Kidney capillary endothelial cell (primary cell): ENCODE data around the gene INSIG1.

Experiments used
- DNase-seq: peaks from one replicate; pipeline ENCODE4 v3.0.0-alpha.2; 2018; ENCODE audit warnings: low spot score

The INSIG1 gene

DNA sequence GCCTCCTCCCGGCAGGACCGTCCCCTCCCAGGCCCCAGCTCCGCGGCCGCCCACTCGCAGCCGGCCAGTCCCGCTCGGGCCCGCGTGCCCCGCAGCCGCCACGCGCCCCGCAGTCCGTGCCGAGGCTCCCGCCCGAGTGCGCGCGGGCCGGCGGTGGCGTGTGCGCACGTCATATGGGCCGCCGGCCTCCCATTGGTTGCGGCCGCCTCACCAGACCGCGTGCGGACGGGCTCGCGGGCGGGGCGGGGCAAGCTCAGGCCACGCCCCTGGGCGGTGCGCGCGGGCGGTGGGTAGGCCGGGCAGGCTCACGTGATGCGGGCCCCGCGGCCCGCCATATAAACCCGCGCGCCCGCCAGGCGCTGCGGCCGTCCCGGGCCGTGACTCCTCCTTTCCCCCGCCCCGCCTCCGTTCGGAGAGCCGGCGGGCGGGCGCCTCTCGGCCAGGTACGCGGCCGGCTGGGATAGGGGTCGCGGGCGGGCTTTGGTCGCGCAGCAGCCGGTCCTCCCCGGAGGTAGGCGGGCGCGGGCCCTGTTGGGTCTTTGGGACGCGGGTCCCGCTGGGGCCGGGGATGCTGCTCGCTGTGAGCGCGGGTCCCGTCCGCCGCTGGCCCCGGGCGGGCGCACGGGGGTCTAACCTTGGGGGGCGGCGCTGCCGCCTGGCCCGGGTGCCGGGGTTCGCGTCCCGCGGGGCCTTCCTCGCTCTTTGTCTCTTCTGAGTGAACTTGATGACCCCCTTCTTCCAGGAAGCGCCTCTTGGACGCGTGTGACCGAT, at the start of gene INSIG1:
INSIG1 (plus strand) TSS at position 362 of the 771 bp plus-strand sequence; CDS start at position 770, 408 bp downstream.
- peak; percentile 94 for DNase-seq

DNA sequence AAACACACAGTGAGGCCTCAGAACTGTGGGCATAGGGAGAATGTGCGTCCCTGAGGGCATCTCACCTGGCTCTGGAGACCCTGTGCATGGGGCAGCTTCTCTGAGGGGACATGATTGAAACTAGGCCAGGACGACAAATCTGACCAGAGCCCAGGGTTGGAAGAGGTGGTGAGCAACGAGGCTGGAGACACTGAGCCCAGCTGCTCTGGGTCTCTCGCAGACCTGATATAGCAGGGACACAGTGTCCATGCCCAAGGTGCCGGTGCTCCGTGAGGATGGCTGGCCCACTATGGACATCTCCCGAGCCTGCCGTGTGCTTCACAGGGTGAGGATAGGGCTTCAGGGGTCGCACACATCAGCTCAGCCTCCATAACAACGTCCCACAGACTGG, 49.3 kb upstream of the INSIG1 start:
- DNase-seq, result no peak

DNA sequence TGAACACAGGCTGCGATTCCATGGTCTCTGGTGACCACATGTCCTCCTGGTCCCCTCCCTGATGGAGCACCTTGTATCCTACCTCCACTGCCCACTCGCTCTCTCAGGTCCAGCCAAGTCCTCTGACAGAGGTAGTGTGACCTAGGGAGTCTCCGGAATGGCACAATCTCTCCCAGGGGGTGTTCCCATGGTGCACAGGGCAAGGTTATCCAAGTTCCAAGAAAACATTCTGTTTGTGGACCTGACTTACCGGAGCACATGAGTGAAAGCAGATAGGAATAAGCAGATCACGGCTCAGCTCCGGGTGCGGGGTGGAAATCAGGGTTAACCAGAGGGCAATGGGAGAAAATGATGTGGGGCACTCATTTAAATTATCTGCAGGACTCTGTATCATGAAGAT, 45.8 kb upstream of the INSIG1 start:
- DNase-seq, result no peak

DNA sequence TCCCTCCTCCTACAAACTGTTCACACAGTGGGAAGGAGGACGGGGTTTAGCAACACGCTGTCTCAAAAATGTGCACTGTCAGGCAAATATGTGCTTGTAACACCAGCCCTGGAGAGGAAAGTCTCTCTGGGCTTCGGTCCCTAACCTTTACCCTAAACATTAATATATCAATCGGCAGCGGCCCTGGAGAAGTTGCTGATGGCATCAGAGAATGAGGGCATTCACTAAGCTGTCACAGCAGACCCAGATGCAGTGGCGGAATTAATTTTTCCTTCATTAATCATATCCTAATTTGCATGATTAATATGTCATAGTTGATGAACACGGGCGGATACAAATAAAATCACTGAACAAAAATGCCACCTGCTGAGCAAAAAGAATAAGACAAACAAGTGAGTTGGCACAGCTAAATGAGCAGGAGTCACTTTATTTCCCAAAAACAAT, 45.2 kb upstream of the INSIG1 start:
- DNase-seq, result no peak

DNA sequence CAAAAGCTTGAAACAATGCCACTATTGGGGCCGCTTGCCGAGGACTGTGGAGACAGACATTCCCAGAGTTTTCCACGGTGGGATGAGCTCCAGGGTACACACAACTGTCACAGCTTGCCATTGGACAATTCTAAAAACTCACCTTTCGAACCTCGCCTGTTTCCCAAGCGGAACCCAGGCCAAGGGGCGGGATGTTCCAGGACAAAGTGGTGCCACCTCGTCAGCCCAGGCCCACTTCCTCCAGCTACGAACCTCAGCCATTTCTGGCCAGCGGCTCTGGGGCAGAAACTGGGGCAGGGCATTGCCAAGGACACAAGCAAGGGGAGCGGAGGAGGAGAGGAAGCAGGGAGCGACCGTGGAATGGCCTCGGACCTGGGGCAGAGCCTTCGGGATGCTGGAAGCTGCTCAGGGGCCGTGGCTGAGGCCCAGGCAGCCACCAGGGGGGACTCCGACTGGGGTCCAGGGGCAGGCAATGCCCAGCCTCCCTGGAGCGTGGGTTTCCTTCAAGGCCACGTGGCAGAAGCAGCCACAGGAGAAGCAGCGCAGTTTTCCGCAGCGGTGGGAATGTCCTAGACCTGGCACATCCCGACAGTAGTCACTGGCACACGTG, 44.7 kb upstream of the INSIG1 start:
- no peak for DNase-seq

DNA sequence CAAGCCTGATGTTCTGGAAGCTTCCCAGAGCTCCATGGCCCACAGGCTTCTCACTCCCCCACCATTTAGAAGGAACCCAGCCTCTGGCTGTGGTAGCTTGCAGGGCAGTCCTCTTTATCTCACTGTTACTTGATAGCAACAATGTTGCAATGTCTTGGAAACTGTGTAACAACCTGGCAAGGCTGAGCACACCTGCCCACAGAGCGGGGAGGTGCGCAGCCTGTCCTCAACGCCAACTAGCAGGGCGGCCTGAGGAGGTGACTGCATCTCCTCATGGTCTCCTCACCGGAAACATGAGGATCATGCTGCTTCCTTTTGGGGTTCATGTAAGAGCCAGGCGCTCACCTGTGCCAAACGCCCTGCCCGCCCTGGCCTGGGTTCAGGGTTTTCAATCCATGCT, 43.7 kb upstream of the INSIG1 start:
- DNase-seq, result no peak

DNA sequence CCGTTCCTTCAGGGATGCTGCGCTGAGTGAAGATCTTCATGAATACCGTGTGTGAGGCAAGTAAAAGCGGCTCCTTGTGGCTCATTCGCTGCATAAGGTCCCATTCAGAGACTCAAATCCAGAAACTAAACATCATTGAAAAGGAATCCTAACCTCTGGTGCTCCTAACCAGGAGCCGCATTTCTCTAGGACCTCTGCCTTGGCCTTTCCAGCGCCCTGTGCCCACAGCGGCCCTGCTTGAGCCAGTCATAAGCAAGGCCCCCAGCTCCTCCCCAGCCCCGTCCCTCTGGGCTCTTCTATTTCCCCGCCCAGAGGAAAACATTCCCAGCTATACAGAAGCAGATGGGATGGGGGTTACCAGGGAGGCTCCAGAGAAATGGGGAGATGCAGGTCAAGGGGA, 42.6 kb upstream of the INSIG1 start:
- DNase-seq, result no peak

DNA sequence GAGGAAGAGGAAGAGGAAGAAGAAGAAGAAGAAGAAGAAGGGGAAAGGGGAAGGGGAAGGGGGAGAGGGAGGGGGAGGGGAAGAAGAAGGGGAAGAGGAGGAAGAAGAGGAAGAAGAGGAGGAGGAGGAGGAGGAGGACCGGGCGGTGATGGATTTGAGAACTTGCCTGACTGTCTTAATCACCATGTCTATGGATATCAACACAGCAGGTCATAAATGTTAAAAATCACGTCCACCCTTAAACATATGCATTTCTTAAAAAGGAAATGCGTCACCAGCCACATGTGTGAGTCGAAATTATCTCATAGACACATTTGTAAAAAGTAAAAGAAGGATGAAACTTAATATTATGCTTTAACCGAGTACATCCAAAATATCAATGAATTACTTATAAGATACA, 42.1 kb upstream of the INSIG1 start:
- DNase-seq, result no peak

DNA sequence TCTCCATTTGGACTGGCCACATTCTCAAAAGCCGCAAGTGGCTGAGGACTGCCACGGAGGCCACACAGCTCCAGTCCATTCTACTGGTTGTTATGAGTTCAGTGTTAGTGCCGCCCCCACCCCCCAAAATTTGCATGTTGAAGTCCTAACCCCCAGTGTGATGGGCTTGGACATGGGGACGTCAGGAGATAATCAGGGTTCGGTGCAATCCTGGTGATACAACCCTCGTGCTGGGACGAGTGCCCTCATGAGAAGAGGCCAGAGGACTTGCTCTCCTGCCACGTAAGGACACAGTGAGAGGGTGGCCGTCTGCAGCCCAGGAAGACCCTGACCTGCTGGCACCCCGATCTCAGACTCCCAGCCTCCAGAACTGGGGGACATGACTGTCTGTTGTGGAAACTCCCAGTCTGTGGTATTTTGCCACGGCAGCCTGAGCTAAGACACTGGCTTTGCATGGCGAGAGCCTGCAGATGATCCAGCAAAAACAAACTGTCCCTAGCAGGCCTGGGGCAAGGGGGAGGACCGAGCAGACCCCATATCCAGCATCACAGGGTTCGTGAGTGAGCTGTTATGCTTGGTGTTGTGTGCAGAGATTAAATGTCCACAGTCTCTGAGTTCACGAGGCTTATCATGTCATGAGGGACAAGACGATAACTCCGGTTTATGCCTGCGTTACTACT, 41.5 kb upstream of the INSIG1 start:
- no peak for DNase-seq

DNA sequence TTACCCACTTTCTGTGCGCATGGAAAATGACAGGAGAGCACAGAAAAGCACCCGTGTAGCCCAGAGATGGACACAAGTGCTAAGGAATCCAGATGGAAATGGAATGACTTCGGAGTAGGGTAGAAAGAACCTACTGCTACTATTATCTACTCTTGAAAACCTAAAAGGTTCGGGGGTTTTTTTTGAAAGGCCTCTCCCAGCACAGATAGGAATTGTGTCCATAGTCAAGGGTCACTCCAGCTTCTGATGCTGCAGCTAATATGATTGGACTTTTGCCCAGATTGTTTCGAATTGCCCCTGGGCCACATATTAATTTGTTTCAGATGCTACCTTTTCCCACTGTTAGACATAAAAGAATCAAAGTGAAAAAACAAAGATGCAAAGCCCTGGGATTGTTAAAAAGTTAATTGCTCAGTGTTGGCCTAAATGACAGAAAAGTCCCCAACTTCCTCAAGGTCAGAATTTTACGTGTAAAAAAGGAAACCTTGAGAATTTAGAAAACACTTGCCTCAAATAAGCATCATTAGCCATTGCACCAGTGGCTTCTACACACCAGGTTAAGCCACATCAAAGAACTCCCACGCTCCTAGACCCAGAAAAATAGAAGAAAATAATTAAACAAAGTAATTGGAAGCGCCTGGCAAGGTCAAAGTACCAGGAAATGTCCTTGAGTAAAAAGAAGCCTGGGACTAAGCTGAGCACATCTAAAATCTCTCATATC, 40.8 kb upstream of the INSIG1 start:
- DNase-seq, result no peak

DNA sequence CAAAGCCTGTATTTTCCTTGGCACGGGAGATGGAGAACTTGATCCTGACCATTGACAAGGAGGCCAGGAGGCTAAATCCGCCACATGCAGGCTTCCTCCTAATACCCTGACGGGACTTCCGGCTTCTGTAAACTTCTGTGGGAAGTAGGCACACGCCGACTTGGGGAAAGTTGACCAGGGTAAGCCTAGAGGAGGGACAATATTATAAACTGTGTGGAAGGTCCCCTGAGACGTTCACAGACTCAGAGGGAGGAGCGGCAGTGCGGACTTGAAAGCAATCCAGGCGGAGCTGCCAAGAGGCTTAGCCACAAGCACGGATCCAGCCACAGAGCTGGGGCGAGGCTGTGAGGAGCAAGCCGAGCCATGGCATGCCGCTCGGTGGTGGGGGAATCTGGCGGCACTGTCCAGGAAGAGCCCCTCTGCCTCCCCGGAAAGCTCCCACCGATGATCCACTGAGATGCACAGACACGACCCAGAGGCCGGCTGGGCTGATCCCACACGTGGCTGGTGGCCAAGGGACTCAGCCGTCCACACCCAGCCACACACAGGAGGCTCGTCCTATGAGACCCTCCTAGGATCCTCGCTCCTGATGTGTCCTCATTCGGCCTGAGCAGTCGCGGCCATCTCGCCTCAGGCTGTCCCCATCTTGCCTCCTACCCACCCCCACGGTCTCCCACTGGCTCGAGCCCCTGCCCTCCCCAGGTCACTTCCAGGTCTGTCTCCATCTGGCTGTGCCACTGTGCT, 40.0 kb upstream of the INSIG1 start:
- no peak for DNase-seq

DNA sequence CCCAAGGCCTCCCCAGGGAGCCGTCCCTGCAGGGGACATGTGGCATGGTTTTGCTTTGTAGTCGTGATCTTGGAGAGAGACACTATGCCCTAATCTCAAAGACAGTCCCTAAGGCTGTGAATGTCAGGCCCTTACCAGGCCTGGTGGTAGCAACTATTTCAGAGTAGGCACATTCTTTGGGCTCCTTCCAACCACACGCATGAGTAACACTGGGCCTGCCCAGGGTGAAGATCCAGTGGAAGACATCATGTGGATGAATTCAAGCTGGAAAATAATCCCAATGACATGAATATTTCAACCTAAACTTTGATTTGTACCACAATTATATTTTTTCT, 39.5 kb upstream of the INSIG1 start:
- no peak for DNase-seq

DNA sequence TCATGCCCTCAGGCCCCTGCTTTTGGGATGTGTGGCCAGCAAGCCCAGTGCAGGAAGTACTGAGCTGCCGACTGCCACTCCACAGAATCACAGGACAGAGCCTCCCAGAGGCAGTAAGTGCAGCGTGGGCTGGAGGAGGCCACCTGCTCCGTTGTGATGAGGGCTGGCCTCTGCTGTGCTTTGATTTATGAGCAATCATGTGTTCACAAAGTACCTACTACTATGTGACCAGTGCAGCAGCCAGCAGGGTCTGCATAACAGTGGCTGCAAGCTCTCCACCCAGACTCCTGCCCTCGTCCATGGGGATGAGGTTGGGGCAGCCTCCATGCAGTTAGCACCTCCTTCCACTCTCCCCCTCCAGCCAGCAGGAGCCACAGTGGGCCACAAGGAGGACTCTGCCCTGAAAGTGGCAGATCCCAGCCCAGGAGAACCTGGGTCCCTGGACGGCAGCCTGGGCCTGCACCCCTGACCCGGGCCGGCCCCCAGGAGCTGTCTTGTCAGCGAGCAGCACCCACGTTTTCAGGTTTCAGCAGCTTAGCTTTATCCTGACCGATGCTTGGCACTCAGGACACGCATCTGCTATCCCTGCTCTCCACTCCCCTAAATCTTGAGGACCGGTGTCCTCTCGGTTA, 37.7 kb upstream of the INSIG1 start:
- DNase-seq, result no peak

DNA sequence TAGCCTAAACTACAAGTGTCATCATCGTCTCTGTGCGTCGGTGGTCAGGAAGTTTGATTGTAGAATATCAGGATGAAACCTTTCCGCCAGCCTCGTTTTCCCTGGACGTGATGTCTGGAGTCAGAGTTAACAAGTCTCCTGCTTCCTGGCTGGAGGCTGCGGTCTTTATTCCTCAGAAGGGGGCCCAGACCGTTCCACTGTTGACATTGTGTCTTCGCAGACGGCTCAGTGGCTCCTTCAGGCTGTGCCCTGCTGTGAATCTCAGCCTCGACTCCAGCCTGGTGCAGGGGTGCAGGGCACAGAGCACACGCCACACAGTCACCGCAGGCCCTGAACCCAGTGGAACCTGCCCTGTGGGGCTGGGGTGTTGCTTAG, 37.2 kb upstream of the INSIG1 start:
- DNase-seq, result no peak

DNA sequence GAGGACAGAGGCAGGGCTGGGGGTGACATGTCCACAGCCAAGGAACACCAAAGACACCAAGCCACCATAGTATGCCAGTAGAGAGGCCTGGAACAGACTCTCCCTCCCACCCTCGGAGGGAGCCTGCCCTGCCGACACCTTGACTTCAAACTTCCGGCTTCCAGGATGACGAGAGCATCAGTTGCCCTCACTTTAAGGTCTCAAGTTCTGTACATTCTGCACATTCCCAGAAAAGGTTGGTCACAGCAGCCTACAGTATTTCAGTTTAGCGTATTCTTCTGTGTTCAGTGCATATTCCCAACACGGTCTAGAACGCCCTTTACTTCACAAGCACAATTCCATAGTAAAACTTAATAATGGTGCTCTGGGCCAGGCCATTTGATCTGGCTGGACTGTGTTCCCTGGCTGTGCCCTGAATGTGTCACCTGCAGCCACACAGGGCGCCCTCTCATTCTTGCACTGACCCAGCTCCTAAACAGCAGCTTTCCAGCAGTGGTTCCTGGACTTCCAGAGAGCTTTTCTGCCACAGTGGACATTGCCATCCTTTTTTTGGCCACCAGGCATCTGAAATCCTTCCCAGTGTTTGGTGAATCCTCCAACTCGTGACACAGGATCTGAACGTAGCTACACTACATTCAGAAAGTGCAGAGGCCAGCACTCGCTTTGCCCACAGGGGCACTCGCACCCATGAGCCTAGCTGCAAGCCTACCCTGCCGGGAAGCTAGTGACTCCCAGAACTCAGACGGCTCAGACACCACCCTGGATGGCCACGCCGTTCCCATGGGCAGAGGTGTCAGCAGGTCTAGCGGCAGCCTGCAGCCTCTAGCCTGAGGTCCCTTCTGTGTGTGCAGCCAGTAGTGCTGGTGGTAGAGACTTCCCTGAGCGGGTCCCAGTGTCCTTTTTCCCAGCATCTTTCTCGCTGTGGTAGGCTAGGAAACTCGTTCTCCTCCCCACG, 36.4 kb upstream of the INSIG1 start:
- no peak for DNase-seq

DNA sequence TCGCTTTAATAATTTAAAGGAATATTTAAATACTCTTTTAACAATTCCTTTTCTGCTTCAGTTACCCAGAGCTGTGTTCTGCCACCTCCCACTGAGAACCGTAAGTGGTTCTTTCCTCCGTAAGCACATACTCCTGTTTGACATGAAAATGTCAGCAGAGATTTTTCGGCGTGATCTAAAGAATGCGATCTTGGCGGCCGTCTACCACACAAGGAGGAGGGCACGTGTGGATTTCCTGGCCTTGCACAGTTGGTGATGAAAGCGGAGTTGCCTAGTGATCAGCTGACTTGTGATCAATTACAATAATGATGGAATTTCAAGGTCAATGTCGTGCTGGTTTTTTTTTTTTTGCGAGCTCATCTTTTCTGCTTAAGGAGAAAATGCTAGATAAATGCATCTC, 35.6 kb upstream of the INSIG1 start:
- DNase-seq, result no peak

DNA sequence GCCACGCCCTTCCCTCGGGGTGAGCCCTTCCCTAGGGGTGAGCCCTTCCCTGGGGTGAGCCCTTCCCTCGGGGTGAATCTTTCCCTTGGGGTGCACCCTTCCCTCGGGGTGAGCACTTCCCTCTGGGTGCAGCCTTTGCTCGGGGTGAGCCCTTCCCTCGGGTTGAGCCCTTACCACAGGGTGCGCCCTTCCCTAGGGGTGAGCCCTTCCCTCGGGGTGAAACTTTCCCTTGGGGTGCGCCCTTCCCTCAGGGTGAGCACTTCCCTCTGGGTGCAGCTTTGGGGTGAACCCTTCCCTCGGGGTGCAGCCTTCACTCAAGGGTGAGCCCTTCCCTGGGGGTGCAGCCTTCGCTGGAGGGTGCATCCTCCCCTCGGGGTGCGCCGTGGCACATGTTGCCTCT, 34.6 kb upstream of the INSIG1 start:
- no peak for DNase-seq

DNA sequence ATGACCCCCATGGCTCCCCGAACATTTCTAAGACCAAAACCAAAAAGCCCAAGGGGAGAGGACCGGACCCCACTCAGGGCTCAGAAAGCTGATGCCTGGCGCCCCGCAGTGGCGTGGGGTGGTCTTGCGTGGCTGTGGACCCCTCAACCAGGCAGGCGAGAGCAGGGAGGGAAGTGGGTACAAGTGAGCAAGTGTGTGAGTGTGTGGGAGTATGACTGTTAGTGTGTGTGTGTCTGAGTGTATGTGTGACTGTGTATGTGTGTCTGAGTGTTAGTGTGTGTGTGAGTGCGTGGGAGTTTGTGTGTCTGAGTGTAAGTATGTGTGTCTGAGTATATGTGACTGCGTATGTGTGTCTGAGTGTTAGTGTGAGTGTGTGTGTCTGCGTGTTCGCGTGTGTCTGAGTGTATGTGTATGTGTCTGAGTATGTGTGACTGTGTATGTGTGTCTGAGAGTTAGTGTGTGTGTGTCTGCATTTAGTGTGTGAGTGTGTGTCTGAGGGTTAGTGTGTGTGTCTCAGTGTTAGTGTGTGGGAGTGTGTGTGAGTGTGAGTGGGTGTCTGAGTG, 34.0 kb upstream of the INSIG1 start:
- DNase-seq, result no peak

DNA sequence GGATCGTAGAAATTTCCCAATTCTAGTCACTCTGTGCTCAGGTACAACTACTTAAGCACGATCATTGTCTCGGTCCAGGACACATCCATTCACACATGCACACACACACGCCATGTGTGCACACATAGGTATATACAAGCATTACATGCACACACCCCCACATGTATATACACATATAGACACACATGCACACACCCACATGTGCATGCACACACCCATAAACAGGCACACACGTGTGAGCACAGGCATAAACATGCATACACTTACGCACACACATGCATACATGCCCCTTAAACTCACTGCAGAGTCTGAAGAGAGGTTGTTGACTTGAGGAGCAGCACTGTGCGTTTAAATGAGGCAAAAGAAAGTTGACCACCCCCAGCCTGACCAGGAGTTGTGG, 32.5 kb upstream of the INSIG1 start:
- DNase-seq, result no peak

DNA sequence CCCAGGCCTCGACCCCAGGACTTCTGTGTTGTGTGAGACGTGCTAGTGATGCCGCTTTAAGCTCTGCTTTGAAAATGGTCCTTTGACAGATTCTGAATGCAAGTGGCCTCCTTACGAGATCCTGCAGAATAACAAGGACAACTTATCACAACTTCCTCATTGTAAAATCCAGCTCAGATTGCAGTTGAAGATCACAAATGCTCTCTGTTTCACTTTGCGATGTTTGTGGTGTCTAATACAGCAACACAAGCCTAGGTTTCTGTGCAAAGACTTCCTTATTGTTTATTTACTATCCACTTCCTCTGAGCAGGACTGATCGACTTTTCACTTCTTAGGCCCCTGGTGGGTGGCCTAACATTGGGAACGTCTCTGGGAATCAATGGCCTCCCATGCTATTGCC, 31.7 kb upstream of the INSIG1 start:
- no peak for DNase-seq
